ENCODE results near the gene ALK. TPM values are rescaled to one million over a fixed set of nuclear protein-coding genes. Genes with fewer than 3 reads are reported as not detected.

The ALK gene
- total and polyA plus RNA-seq, 2 donors (not counting 1 experiment from before 2014, with no cell fraction given) = not detected

DNA sequence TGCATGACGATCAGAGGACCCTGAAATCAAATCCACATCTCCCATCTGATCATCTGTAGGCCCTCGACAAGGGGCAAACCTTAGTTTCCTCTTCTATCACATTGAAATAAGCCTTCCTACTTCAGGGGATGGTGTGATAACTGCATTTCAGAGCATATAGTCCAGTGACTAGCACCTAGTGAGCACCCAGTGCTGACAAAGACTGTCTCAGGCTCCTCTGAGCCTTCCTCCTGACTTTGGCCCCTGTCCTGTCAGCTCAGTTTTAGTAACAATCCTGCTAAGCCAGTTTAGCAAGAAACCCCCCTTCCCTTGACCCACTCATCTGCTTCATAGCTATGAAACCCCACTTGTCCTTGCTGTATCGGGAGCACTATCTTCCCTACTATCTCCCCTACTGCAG, 304.0 kb downstream of the ALK start:
- ATAC-seq (ENCODE audit: low read depth) (no peak), DNase-seq (no peak)
- Histone ChIP-seq H3K9me3 (ENCODE audit: control extremely low read depth in 1 of 3, control insufficient read depth in 2 of 3, insufficient read depth in 1 of 3, low read length in 2 of 3) (no peaks in the 10 kb centered on the region), H3K36me3 (replicated peaks in 1 of 2; ENCODE audit: control extremely low read depth in 1 of 2, control insufficient read depth in 1 of 2, extremely low read depth in 1 of 2, insufficient read depth in 2 of 2, low read length in 1 of 2) (no peaks in the 10 kb centered on the region), H3K4me2 (replicated peaks; ENCODE audit: low read depth, low read length, poor library complexity, severe bottlenecking) (no peak overlapping the region), H3K9ac (ENCODE audit: low read length) (no peak overlapping the region), H3K79me2 (ENCODE audit: control insufficient read depth, insufficient read depth, low read length) (no peaks in the 10 kb centered on the region), H3K4me3 (ENCODE audit: control extremely low read depth in 1 of 5, extremely low read depth in 1 of 5, insufficient read depth in 1 of 5, low read depth in 2 of 5, low read length in 4 of 5) (no peak overlapping the region), H3K4me1 (ENCODE audit: control insufficient read depth in 2 of 2, insufficient read depth in 2 of 2, low read length in 2 of 2) (no peaks in the 10 kb centered on the region), H3K27ac (ENCODE audit: low read length in 2 of 2) (no peak overlapping the region), H3K27me3 (replicated peaks in 1 of 4; ENCODE audit: control extremely low read depth in 1 of 4, control insufficient read depth in 3 of 4, insufficient read depth in 4 of 4, low read length in 3 of 4) (no peaks in the 10 kb centered on the region), H2AFZ (ENCODE audit: insufficient read depth, low read depth, low read length, poor library complexity, severe bottlenecking) (no peak overlapping the region), H4K20me1 (ENCODE audit: control insufficient read depth, insufficient read depth, low read length, poor library complexity, severe bottlenecking) (no peaks in the 10 kb centered on the region)
- no CpG with 5 or more reads among the region's 3 CpGs for WGBS (ENCODE audit: insufficient coverage)
- no peak overlapping the region for H3K27ac Mint-ChIP-seq
- no peaks in the 10 kb centered on the region for H3K9me3 Mint-ChIP-seq (ENCODE audit: insufficient read depth)
- CTCF ChIA-PET = no interaction called here
- intact Hi-C loops (cut with micrococcal nuclease) = no loop called here
- TF ChIP-seq, protein P1, sequence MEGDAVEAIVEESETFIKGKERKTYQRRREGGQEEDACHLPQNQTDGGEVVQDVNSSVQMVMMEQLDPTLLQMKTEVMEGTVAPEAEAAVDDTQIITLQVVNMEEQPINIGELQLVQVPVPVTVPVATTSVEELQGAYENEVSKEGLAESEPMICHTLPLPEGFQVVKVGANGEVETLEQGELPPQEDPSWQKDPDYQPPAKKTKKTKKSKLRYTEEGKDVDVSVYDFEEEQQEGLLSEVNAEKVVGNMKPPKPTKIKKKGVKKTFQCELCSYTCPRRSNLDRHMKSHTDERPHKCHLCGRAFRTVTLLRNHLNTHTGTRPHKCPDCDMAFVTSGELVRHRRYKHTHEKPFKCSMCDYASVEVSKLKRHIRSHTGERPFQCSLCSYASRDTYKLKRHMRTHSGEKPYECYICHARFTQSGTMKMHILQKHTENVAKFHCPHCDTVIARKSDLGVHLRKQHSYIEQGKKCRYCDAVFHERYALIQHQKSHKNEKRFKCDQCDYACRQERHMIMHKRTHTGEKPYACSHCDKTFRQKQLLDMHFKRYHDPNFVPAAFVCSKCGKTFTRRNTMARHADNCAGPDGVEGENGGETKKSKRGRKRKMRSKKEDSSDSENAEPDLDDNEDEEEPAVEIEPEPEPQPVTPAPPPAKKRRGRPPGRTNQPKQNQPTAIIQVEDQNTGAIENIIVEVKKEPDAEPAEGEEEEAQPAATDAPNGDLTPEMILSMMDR (IDR thresholded peaks at IDR 0.05) = no peak
- TF ChIP-seq EZH2 (IDR thresholded peaks at IDR 0.05; ENCODE audit: borderline replicate concordance, insufficient read depth, low read depth, low read length, poor library complexity, severe bottlenecking) = no peak
- peaks cover 11% of the 10 kb centered on the region for H3K27me3 Mint-ChIP-seq
- H3K4me1 Mint-ChIP-seq = no peaks in the 10 kb centered on the region
- H3K4me3 Mint-ChIP-seq = no peak overlapping the region
- POLR2A ChIA-PET = no interaction called here

DNA sequence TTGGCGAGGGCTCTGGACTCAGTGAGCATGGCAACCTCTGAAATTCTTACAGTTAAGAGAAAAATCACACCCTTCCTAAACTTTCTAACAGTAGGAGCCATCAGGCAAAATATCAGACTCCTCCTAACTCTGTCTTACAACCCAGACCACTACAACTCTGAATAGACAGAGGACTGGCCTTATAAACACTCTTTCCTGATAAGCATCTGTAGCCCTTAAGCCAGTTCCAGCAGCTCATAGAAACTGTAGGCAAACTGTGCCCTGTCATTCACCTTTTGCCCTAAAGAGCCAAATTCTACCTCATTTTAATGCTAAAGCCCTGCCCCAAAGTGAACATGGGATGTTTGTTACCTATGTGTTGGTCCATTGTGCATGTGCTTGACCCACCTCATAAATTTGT, 304.8 kb downstream of the ALK start:
- Histone ChIP-seq H2AFZ (ENCODE audit: insufficient read depth, low read depth, low read length, poor library complexity, severe bottlenecking) (no peak overlapping the region), H3K9ac (ENCODE audit: low read length) (no peak overlapping the region), H3K36me3 (replicated peaks in 1 of 2; ENCODE audit: control extremely low read depth in 1 of 2, control insufficient read depth in 1 of 2, extremely low read depth in 1 of 2, insufficient read depth in 2 of 2, low read length in 1 of 2) (no peaks in the 10 kb centered on the region), H3K4me3 (ENCODE audit: control extremely low read depth in 1 of 5, extremely low read depth in 1 of 5, insufficient read depth in 1 of 5, low read depth in 2 of 5, low read length in 4 of 5) (no peak overlapping the region), H3K79me2 (ENCODE audit: control insufficient read depth, insufficient read depth, low read length) (no peaks in the 10 kb centered on the region), H3K27ac (ENCODE audit: low read length in 2 of 2) (no peak overlapping the region), H3K4me1 (ENCODE audit: control insufficient read depth in 2 of 2, insufficient read depth in 2 of 2, low read length in 2 of 2) (no peaks in the 10 kb centered on the region), H3K9me3 (ENCODE audit: control extremely low read depth in 1 of 3, control insufficient read depth in 2 of 3, insufficient read depth in 1 of 3, low read length in 2 of 3) (no peaks in the 10 kb centered on the region), H3K4me2 (replicated peaks; ENCODE audit: low read depth, low read length, poor library complexity, severe bottlenecking) (no peak overlapping the region), H4K20me1 (ENCODE audit: control insufficient read depth, insufficient read depth, low read length, poor library complexity, severe bottlenecking) (no peaks in the 10 kb centered on the region), H3K27me3 (replicated peaks in 1 of 4; ENCODE audit: control extremely low read depth in 1 of 4, control insufficient read depth in 3 of 4, insufficient read depth in 4 of 4, low read length in 3 of 4) (no peaks in the 10 kb centered on the region)
- CTCF ChIA-PET = no interaction called here
- DNase-seq (no peak), ATAC-seq (ENCODE audit: low read depth) (no peak)
- no CpG with 5 or more reads among the region's 1 CpG for WGBS (ENCODE audit: insufficient coverage)
- Mint-ChIP-seq H3K4me3 (no peak overlapping the region), H3K27ac (no peak overlapping the region), H3K4me1 (no peaks in the 10 kb centered on the region), H3K27me3 (peaks cover 11% of the 10 kb centered on the region), H3K9me3 (ENCODE audit: insufficient read depth) (no peaks in the 10 kb centered on the region)
- POLR2A ChIA-PET = no interaction called here
- no peak for TF ChIP-seq EZH2 (IDR thresholded peaks at IDR 0.05; ENCODE audit: borderline replicate concordance, insufficient read depth, low read depth, low read length, poor library complexity, severe bottlenecking)
- TF ChIP-seq, protein P1 (IDR thresholded peaks at IDR 0.05) = no peak
- intact Hi-C loops (cut with micrococcal nuclease) = no loop called here
